IMR-90 (cell line): ENCODE data around the gene ZYX. TPM values are rescaled to one million over a fixed set of nuclear protein-coding genes. Genes with fewer than 3 reads are reported as not detected.

Source experiments
- ATAC-seq: fragments of 200-7000 bp; cut with Tn5 transposase; 2 replicates; pipeline ENCODE4 v1.9.1; 2020; ENCODE audit warnings: low read depth, mild to moderate bottlenecking, moderate library complexity
- BruUV-seq: library from RNA; stranded (reverse); fragments of 400-500 nt; replicated peaks from 2 replicates; lab custom pipeline; 2021; lab: Mats Ljungman, UMichigan
- CTCF ChIA-PET: fragments of 300-600 bp; formaldehyde crosslinking; extraction: SDS; loops from one replicate; lab custom pipeline; 2021; ENCODE audit warnings: antibody characterized with exemption; lab: Yijun Ruan, JAX
- POLR2A ChIA-PET: fragments of 300-600 bp; sonication (Branson Sonifier 250); formaldehyde crosslinking; loops from one replicate; lab custom pipeline; 2022; ENCODE audit warnings: antibody characterized with exemption; ENCODE audit not compliant: unreplicated experiment; lab: Charles Lee
- DNase-seq: peaks from one replicate; pipeline ENCODE4 v3.0.0; 2013
- H2AFZ ChIP-seq: replicated peaks from 2 replicates; pipeline ENCODE3; 2013; ENCODE audit warnings: low read length, mild to moderate bottlenecking; ENCODE audit not compliant: poor library complexity
- H2AK5ac ChIP-seq: 2 replicates; pipeline ENCODE4 v1.6.1; 2013; ENCODE audit warnings: low read depth, low read length, inconsistent platforms
- H2AK9ac ChIP-seq: replicated peaks from 2 replicates; pipeline ENCODE3; 2013; ENCODE audit warnings: mild to moderate bottlenecking, low read depth, low read length, moderate library complexity; ENCODE audit not compliant: poor library complexity
- H2BK120ac ChIP-seq: 2 replicates; pipeline ENCODE4 v1.6.1; 2013; ENCODE audit warnings: low read depth, low read length, inconsistent platforms
- H2BK15ac ChIP-seq: 3 replicates; pipeline ENCODE4 v1.6.1; 2013; ENCODE audit warnings: low read depth, low read length, inconsistent platforms
- H2BK20ac ChIP-seq: 2 replicates; pipeline ENCODE4 v1.6.1; 2013; ENCODE audit warnings: low read depth, mild to moderate bottlenecking, inconsistent platforms, low read length, moderate library complexity
- H2BK5ac ChIP-seq: 2 replicates; pipeline ENCODE4 v1.6.1; 2013; ENCODE audit warnings: mild to moderate bottlenecking, low read depth, low read length, inconsistent platforms; ENCODE audit not compliant: poor library complexity, severe bottlenecking
- H3K14ac ChIP-seq: replicated peaks from 2 replicates; pipeline ENCODE4 v1.6.1; 2013; ENCODE audit warnings: low read depth, low read length, inconsistent platforms
- H3K18ac ChIP-seq: 2 replicates; pipeline ENCODE4 v1.6.1; 2013; ENCODE audit warnings: low read depth, low read length, control low read depth
- H3K23ac ChIP-seq: 2 replicates; pipeline ENCODE4 v1.6.1; 2013; ENCODE audit warnings: low read depth, low read length, inconsistent platforms
- H3K27ac ChIP-seq: 2 replicates; pipeline ENCODE4 v1.5.1; 2013; ENCODE audit warnings: mild to moderate bottlenecking, control low read depth, low read length; ENCODE audit not compliant: insufficient read depth
- H3K27me3 ChIP-seq: 2 replicates; pipeline ENCODE4 v1.6.1; 2013; ENCODE audit warnings: low read length; ENCODE audit not compliant: control insufficient read depth, insufficient read depth
- H3K36me3 ChIP-seq: 2 replicates; pipeline ENCODE4 v1.6.1; 2013; ENCODE audit warnings: low read length, mixed read lengths; ENCODE audit not compliant: control insufficient read depth, insufficient read depth
- H3K4ac ChIP-seq: 2 replicates; pipeline ENCODE4 v1.6.1; 2013; ENCODE audit warnings: low read depth, low read length, inconsistent platforms
- H3K4me1 ChIP-seq: 2 replicates; pipeline ENCODE4 v1.6.1; 2013; ENCODE audit warnings: low read length, mixed read lengths; ENCODE audit not compliant: control insufficient read depth, insufficient read depth
- H3K4me2 ChIP-seq: 2 replicates; pipeline ENCODE4 v1.6.1; 2013; ENCODE audit warnings: low read depth, mild to moderate bottlenecking, control low read depth, low read length, moderate library complexity
- H3K4me3 ChIP-seq: 2 replicates; pipeline ENCODE4 v1.5.1; 2013; ENCODE audit warnings: low read depth, mild to moderate bottlenecking, control low read depth, low read length, moderate library complexity; ENCODE audit not compliant: insufficient read depth
- H3K56ac ChIP-seq: 2 replicates; pipeline ENCODE4 v1.6.1; 2013; ENCODE audit warnings: low read length, inconsistent platforms; ENCODE audit not compliant: insufficient read depth; ENCODE audit errors: extremely low read depth
- H3K79me1 ChIP-seq, 2 experiments: 2 replicates each; pipeline ENCODE4 v1.6.1; 2013; ENCODE audit warnings: low read length in 2 of 2, inconsistent platforms in 1 of 2, low read depth in 1 of 2
- H3K9ac ChIP-seq: 2 replicates; pipeline ENCODE4 v1.6.1; 2013; ENCODE audit warnings: low read depth, low read length, control low read depth
- H3K9me1 ChIP-seq: 2 replicates; pipeline ENCODE4 v1.6.1; 2013; ENCODE audit warnings: low read length, inconsistent platforms; ENCODE audit not compliant: insufficient read depth
- H3K9me3 ChIP-seq: 2 replicates; pipeline ENCODE4 v1.6.1; 2013; ENCODE audit warnings: low read length; ENCODE audit not compliant: control insufficient read depth, insufficient read depth
- H4K20me1 ChIP-seq: 2 replicates; pipeline ENCODE4 v1.6.1; 2013; ENCODE audit warnings: low read length, inconsistent platforms; ENCODE audit not compliant: insufficient read depth
- H4K5ac ChIP-seq: 2 replicates; pipeline ENCODE4 v1.6.1; 2013; ENCODE audit warnings: mild to moderate bottlenecking, low read depth, low read length, control low read depth
- H4K8ac ChIP-seq, 2 experiments: 2 replicates each; pipeline ENCODE4 v1.6.1; 2013; ENCODE audit warnings: low read depth in 2 of 2, low read length in 2 of 2, control low read depth in 1 of 2, inconsistent platforms in 1 of 2
- H4K91ac ChIP-seq: 2 replicates; pipeline ENCODE4 v1.6.1; 2013; ENCODE audit warnings: low read depth, low read length, inconsistent platforms; ENCODE audit not compliant: insufficient read depth
- CHD1 ChIP-seq: IDR thresholded peaks from 2 replicates; pipeline ENCODE4 v1.6.1; 2012; ENCODE audit warnings: low read depth, low read length, improper control_type of control experiment
- RCOR1 ChIP-seq: IDR thresholded peaks from 2 replicates; pipeline ENCODE4 v1.6.1; 2012; ENCODE audit warnings: mild to moderate bottlenecking, low read length, improper control_type of control experiment; ENCODE audit not compliant: insufficient replicate concordance
- WGBS, 2 experiments: methylation state at CpG; one replicate each; pipeline versions ENCODE4 v1.1.5 to v1.1.7; 2013; ENCODE audit warnings: missing lambda C conversion rate in 2 of 2; ENCODE audit not compliant: insufficient read length in 1 of 2; ENCODE audit errors: extremely low coverage in 2 of 2; 5-methylcytosine and 5-hydroxymethylcytosine counted together
- dilution Hi-C: fragments of 300-500 bp; cut with HindIII; formaldehyde crosslinking; loops from one replicate; pipeline ENCODE4 v1.14.3; 2018; ENCODE audit warnings: low sequenced_read_pairs; ENCODE audit not compliant: unreplicated experiment
- in situ Hi-C: fragments of 300-500 bp; cut with MboI; formaldehyde crosslinking; loops from 3 replicates; pipeline ENCODE4 v1.14.3; 2019; ENCODE audit warnings: low sequenced_read_pairs, inconsistent platforms, mixed read lengths
- intact Hi-C: fragments of 100-400 bp; cut with micrococcal nuclease; formaldehyde crosslinking; loops from 2 replicates; pipeline ENCODE4 v1.10.0; 2022
- polyA plus RNA-seq, 3 experiments: library from polyadenylated mRNA; depleted of rRNA; stranded (reverse); fragments of >200 nt; gene quantifications; 2 replicates each; pipeline ENCODE4 v1.2.3, GENCODE V29; 2012; ENCODE audit warnings: low replicate concordance in 1 of 3
- total RNA-seq: library from RNA; depleted of rRNA; stranded (reverse); fragments of >200 nt; gene quantifications from 2 replicates; pipeline ENCODE4 v1.2.3, GENCODE V29; 2012

The ZYX gene
- total and polyA plus RNA-seq, 2 of the 4 experiments (the other 2 are of a cell fraction): 22.6 to 334 TPM

DNA sequence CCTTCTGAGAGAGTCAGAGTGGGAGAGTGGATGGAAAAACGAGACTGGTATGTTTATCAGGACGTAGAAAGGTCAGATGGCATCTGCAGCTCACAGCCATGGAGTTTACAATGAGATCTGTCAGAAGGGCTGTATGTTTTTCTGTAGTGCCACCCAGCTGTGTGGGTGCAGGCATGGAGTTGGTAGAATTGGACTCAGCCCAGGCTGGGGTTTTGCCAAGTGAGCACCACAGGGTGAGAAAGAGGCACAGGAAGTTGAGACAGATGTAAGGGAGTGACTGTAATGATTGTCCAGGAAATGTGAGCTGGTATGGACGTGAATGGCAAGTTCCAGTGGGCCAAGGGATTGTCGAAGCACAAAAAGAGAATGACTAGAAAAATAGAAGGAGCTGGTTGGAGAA is 9.1 kb upstream of the ZYX start:
- Histone ChIP-seq H2AK9ac (no peak overlapping the region), H3K14ac (0 out of 2 replicates have a peak overlapping the region, but pooled peaks have one; percentile 8), H3K56ac (no peak overlapping the region), H3K27me3 (no peaks in the 10 kb centered on the region), H4K91ac (no peak overlapping the region), H2BK5ac (no peak overlapping the region), H4K20me1 (no peaks in the 10 kb centered on the region), H2AK5ac (no peak overlapping the region), H3K36me3 (no peaks in the 10 kb centered on the region), H3K4me3 (no peak overlapping the region), H3K4me1 (peaks cover 13% of the 10 kb centered on the region), H3K4me2 (no peak overlapping the region), H4K5ac (no peak overlapping the region), H2BK120ac (no peak overlapping the region), H2BK20ac (no peak overlapping the region), H3K18ac (no peak overlapping the region), H2BK15ac (no peak overlapping the region), H3K9me1 (peaks cover 14% of the 10 kb centered on the region; the same call in 1 of the 2 replicates), H2AFZ (peak overlapping the region; percentile 46), H4K8ac (no peak overlapping the region), H3K4ac (no peak overlapping the region), H3K9ac (no peak overlapping the region), H3K9me3 (no peaks in the 10 kb centered on the region), H3K79me1 (peaks cover 0 to 7% of the 10 kb centered on the region in 2 experiments; a peak in 1 of 4 replicates), H3K23ac (no peak overlapping the region), H3K27ac (no peak overlapping the region)
- peak; percentile 19 for ATAC-seq
- ChIA-PET CTCF (interaction anchor here (0.7 kb wide), 1 partner anchor 12 kb away, joined by 4 read pairs; no protein-coding TSS in a partner anchor), POLR2A (no interaction called here)
- dilution Hi-C loops: no loop called here
- no peak for TF ChIP-seq RCOR1
- no peak for TF ChIP-seq CHD1
- DNase-seq: no peak
- intact Hi-C loops: no loop called here
- BruUV-seq: no TSS peak
- in situ Hi-C loops: no loop called here
- 35% methylated on average over 2 of the region's 4 CpGs; no CpG with 5 or more reads in 1 of the 2 experiments for WGBS, 2 experiments
